ENCODE results near the gene SAP30BP. TPM values are rescaled to one million over a fixed set of nuclear protein-coding genes. Genes with fewer than 3 reads are reported as not detected.

The SAP30BP gene
- total and polyA plus RNA-seq, 2 of the 8 experiments (the other 6 are each of a cell fraction or from before 2014, with no cell fraction given) = 63.3 to 79.9 TPM

DNA sequence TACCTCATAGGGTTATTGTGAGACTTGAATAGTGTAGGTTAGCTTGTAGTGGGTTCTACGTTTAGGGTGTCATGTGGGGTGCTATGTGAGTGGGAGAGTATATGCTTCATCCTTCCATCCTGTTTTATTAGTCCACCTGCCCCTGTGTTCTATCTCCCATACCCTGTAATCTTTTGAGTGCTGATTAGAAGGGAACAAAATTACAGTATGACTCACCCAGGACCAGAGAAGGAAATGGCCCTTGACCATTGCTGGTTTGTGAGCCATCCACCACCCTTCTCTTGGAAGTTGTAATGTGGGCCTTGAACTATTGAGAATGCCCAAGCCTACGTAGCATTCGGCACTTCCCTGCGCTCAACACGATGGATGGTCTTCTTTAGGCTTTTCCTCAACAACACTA is 17.1 kb downstream of the SAP30BP start (continued):
- TF ChIP-seq, protein P1, sequence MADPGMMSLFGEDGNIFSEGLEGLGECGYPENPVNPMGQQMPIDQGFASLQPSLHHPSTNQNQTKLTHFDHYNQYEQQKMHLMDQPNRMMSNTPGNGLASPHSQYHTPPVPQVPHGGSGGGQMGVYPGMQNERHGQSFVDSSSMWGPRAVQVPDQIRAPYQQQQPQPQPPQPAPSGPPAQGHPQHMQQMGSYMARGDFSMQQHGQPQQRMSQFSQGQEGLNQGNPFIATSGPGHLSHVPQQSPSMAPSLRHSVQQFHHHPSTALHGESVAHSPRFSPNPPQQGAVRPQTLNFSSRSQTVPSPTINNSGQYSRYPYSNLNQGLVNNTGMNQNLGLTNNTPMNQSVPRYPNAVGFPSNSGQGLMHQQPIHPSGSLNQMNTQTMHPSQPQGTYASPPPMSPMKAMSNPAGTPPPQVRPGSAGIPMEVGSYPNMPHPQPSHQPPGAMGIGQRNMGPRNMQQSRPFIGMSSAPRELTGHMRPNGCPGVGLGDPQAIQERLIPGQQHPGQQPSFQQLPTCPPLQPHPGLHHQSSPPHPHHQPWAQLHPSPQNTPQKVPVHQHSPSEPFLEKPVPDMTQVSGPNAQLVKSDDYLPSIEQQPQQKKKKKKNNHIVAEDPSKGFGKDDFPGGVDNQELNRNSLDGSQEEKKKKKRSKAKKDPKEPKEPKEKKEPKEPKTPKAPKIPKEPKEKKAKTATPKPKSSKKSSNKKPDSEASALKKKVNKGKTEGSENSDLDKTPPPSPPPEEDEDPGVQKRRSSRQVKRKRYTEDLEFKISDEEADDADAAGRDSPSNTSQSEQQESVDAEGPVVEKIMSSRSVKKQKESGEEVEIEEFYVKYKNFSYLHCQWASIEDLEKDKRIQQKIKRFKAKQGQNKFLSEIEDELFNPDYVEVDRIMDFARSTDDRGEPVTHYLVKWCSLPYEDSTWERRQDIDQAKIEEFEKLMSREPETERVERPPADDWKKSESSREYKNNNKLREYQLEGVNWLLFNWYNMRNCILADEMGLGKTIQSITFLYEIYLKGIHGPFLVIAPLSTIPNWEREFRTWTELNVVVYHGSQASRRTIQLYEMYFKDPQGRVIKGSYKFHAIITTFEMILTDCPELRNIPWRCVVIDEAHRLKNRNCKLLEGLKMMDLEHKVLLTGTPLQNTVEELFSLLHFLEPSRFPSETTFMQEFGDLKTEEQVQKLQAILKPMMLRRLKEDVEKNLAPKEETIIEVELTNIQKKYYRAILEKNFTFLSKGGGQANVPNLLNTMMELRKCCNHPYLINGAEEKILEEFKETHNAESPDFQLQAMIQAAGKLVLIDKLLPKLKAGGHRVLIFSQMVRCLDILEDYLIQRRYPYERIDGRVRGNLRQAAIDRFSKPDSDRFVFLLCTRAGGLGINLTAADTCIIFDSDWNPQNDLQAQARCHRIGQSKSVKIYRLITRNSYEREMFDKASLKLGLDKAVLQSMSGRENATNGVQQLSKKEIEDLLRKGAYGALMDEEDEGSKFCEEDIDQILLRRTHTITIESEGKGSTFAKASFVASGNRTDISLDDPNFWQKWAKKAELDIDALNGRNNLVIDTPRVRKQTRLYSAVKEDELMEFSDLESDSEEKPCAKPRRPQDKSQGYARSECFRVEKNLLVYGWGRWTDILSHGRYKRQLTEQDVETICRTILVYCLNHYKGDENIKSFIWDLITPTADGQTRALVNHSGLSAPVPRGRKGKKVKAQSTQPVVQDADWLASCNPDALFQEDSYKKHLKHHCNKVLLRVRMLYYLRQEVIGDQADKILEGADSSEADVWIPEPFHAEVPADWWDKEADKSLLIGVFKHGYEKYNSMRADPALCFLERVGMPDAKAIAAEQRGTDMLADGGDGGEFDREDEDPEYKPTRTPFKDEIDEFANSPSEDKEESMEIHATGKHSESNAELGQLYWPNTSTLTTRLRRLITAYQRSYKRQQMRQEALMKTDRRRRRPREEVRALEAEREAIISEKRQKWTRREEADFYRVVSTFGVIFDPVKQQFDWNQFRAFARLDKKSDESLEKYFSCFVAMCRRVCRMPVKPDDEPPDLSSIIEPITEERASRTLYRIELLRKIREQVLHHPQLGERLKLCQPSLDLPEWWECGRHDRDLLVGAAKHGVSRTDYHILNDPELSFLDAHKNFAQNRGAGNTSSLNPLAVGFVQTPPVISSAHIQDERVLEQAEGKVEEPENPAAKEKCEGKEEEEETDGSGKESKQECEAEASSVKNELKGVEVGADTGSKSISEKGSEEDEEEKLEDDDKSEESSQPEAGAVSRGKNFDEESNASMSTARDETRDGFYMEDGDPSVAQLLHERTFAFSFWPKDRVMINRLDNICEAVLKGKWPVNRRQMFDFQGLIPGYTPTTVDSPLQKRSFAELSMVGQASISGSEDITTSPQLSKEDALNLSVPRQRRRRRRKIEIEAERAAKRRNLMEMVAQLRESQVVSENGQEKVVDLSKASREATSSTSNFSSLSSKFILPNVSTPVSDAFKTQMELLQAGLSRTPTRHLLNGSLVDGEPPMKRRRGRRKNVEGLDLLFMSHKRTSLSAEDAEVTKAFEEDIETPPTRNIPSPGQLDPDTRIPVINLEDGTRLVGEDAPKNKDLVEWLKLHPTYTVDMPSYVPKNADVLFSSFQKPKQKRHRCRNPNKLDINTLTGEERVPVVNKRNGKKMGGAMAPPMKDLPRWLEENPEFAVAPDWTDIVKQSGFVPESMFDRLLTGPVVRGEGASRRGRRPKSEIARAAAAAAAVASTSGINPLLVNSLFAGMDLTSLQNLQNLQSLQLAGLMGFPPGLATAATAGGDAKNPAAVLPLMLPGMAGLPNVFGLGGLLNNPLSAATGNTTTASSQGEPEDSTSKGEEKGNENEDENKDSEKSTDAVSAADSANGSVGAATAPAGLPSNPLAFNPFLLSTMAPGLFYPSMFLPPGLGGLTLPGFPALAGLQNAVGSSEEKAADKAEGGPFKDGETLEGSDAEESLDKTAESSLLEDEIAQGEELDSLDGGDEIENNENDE (IDR thresholded peaks at IDR 0.05; ENCODE audit: insufficient replicate concordance, low read length) = no peak
- TF ChIP-seq, protein P2, sequence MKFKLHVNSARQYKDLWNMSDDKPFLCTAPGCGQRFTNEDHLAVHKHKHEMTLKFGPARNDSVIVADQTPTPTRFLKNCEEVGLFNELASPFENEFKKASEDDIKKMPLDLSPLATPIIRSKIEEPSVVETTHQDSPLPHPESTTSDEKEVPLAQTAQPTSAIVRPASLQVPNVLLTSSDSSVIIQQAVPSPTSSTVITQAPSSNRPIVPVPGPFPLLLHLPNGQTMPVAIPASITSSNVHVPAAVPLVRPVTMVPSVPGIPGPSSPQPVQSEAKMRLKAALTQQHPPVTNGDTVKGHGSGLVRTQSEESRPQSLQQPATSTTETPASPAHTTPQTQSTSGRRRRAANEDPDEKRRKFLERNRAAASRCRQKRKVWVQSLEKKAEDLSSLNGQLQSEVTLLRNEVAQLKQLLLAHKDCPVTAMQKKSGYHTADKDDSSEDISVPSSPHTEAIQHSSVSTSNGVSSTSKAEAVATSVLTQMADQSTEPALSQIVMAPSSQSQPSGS (IDR thresholded peaks at IDR 0.05; ENCODE audit: low read length) = no peak
- TF ChIP-seq, protein P3, sequence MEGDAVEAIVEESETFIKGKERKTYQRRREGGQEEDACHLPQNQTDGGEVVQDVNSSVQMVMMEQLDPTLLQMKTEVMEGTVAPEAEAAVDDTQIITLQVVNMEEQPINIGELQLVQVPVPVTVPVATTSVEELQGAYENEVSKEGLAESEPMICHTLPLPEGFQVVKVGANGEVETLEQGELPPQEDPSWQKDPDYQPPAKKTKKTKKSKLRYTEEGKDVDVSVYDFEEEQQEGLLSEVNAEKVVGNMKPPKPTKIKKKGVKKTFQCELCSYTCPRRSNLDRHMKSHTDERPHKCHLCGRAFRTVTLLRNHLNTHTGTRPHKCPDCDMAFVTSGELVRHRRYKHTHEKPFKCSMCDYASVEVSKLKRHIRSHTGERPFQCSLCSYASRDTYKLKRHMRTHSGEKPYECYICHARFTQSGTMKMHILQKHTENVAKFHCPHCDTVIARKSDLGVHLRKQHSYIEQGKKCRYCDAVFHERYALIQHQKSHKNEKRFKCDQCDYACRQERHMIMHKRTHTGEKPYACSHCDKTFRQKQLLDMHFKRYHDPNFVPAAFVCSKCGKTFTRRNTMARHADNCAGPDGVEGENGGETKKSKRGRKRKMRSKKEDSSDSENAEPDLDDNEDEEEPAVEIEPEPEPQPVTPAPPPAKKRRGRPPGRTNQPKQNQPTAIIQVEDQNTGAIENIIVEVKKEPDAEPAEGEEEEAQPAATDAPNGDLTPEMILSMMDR (IDR thresholded peaks at IDR 0.05; ENCODE audit: control extremely low read depth in 1 of 3, insufficient read depth in 1 of 3, low read depth in 1 of 3, low read length in 3 of 3) = no peak
- TF ChIP-seq JUND (IDR thresholded peaks at IDR 0.05; ENCODE audit: low read length) = no peak

Data from H1 (cell line).